Testis (tissue), 3 donors: Measurements from ENCODE around the gene C2CD3. TPM values are rescaled to one million over a fixed set of nuclear protein-coding genes. Genes with fewer than 3 reads are reported as not detected.
A peak's percentile ranks its signal among the peaks of the same experiment; 100 is the strongest.

Experiments
- DNase-seq: peaks from one replicate; pipeline ENCODE4 v3.0.0-alpha.2; 2019
- H3K27ac ChIP-seq, 2 donors: fragments of 200-600 bp; sonication (generic); one replicate each; pipeline ENCODE4 v1.5.1; 2019
- H3K27me3 ChIP-seq: fragments of 200-600 bp; sonication (generic); one replicate; pipeline ENCODE4 v1.5.1; 2019
- H3K36me3 ChIP-seq: fragments of 200-600 bp; sonication (generic); one replicate; pipeline ENCODE4 v1.5.1; 2017; ENCODE audit warnings: low read depth; ENCODE audit errors: missing control alignments
- H3K4me1 ChIP-seq: fragments of 200-600 bp; sonication (generic); one replicate; pipeline ENCODE4 v1.5.1; 2019
- H3K4me3 ChIP-seq, 2 donors: fragments of 200-600 bp; sonication (generic); one replicate each; pipeline ENCODE4 v1.5.1; 2017 to 2019
- H3K9me3 ChIP-seq: fragments of 200-600 bp; sonication (generic); one replicate; pipeline ENCODE4 v1.5.1; 2017
- CTCF ChIP-seq, 3 experiments: fragments of 450-650 bp in 2 of 3; fragments of 200-600 bp in 1 of 3; sonication (generic) in 1 of 3; IDR thresholded peaks; one replicate each; pipeline ENCODE4 v1.5.1; 2016 to 2019; ENCODE audit warnings: antibody characterized with exemption in 3 of 3, mild to moderate bottlenecking in 2 of 3, moderate library complexity in 1 of 3
- POLR2A ChIP-seq: fragments of 450-650 bp; IDR thresholded peaks from one replicate; pipeline ENCODE4 v1.6.1; 2017; ENCODE audit warnings: antibody characterized with exemption, mild to moderate bottlenecking, moderate library complexity
- WGBS, 2 donors: methylation state at CpG; one replicate each; pipeline ENCODE4 v1.1.5; 2018; 5-methylcytosine and 5-hydroxymethylcytosine counted together
- intact Hi-C: fragments of 100-400 bp; cut with DNase I; formaldehyde crosslinking; loops from one replicate; pipeline ENCODE4 v1.15.1; 2023; ENCODE audit warnings: low total_unique reads
- polyA plus RNA-seq: library from polyadenylated mRNA; stranded (reverse); fragments of 350-450 nt; fragmentation: Illumina TruSeq; extraction: RNeasy Lipid Tissue Mini Kit (QIAGEN cat#74804); gene quantifications from one replicate; pipeline ENCODE4 v1.2.3, GENCODE V29; 2014; ENCODE audit warnings: low read depth, low replicate concordance; ENCODE audit not compliant: insufficient read depth
- total RNA-seq, 2 donors: library from RNA; depleted of rRNA; stranded (reverse); fragments of >200 nt; gene quantifications; one replicate each; pipeline ENCODE4 v1.2.3, GENCODE V29; 2016

Gene C2CD3
- total and polyA plus RNA-seq, 3 donors from 2014 or later: 56.1 to 89.4 (median 59.0) TPM

DNA sequence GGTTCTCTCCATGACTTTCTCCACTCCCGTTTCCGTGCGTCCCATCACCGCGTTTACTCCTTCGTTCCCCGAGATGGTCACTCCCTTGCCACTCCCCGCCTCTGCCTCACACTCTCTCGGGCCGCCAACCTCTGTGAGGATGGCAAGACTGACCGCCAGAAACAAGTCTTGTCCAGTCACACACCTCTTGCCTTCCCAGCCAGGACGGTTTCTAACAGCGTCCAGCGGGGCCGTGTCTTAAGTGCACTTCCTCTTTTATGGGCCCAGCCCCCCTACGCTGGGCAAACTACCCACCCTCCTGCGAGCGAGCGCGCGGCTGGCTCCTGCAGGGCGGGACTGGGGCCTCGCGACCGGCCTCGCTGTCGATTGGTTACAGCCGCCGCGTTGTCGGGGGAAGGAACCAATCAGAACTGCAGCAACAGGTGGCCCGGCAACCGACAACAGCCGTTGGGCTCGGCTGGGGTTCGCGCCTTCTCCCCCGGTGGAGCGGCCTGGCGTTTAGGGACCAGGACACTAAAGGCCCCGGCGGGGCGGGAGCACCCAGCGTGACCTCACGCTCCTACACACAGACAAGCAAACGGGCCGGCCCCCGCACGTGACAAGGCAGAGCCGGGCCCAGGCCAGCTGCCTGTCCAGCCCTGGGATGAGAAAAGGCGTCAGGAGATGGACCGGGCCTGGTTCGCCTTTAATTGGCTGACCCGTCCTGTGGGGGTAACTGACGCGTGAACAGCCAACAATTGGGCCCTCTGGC, 187.6 kb downstream of the C2CD3 start:
- Histone ChIP-seq H3K9me3 (no peaks in the 10 kb centered on the region), H3K27me3 (no peaks in the 10 kb centered on the region), H3K4me1 (peaks cover 3% of the 10 kb centered on the region), H3K27ac (peak overlapping the region; percentile 61 to 89), H3K36me3 (no peaks in the 10 kb centered on the region), H3K4me3 (peak overlapping the region; percentile 60 to 65)
- WGBS, 2 donors: 1% methylated on average over 18 to 53 of the region's 56 CpGs
- intact Hi-C loops: no loop called here
- TF ChIP-seq POLR2A: no peak
- TF ChIP-seq CTCF (IDR thresholded peaks at IDR 0.05): no peak
- peak; percentile 95 for DNase-seq

DNA sequence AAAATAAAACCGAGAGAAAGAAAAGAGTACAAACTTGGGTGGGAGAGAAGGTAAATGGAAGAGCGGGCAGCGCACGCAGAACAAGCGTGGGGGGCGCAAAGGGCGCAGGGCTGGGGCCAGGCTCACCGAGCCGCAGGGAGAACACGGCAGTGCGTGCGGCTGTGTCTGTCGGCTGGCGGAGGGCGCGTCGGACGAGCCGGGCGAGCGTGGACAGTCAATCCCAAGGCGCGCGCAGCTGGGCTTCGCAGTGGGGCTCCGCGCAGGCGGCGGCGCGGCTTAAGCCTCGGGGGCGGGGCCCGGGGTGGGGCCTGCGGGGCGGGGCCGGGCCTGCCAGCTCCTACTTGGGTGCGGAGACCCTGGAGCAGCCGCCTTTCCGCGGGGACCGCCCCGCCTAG, 188.2 kb downstream of the C2CD3 start, which contains the start of gene UCP2:
Gene UCP2 (minus strand): TSS at position 249 of the 395 bp plus-strand sequence. CDS start 4,465 bp downstream, outside the sequence.
- TF ChIP-seq CTCF (IDR thresholded peaks at IDR 0.05) (no peak), POLR2A (no peak)
- Histone ChIP-seq H3K9me3 (no peaks in the 10 kb centered on the region), H3K36me3 (no peaks in the 10 kb centered on the region), H3K27ac (peak within 1 kb of the TSS; percentile 61 to 89), H3K4me3 (peak within 1 kb of the TSS; percentile 60 to 65), H3K27me3 (no peaks in the 10 kb centered on the region), H3K4me1 (peaks cover 3% of the 10 kb centered on the region)
- DNase-seq: peak; percentile 91
- intact Hi-C loops: no loop called here
- 1 to 2% methylated on average over 25 to 43 of the region's 43 CpGs for WGBS, 2 donors

GRCh38 chr11:73981051-73981805, 189.6 kb downstream of the C2CD3 start:
- H3K27ac ChIP-seq: peak overlapping the region in 1 of 2 donors; percentile 89
- no peak overlapping the region for H3K4me3 ChIP-seq
- intact Hi-C loops: no loop called here

More at GRCh38 chr11:73981051-73981805, 189.6 kb downstream of the C2CD3 start:
- no peaks in the 10 kb centered on the region for H3K36me3 ChIP-seq
- no peaks in the 10 kb centered on the region for H3K27me3 ChIP-seq
- DNase-seq: no peak
- H3K9me3 ChIP-seq: no peaks in the 10 kb centered on the region
- 77% methylated on average over 12 to 13 of the region's 13 CpGs for WGBS, 2 donors
- peaks cover 3% of the 10 kb centered on the region for H3K4me1 ChIP-seq
- TF ChIP-seq POLR2A: no peak
- no peak for TF ChIP-seq CTCF (IDR thresholded peaks at IDR 0.05)
